HG03442 (cell line): ENCODE measurements around the gene CHMP4B.

ENCODE experiments used
- ATAC-seq: cut with Tn5 transposase; IDR thresholded peaks from one replicate; pipeline ENCODE4 v1.9.1; 2021; ENCODE audit warnings: mild to moderate bottlenecking, moderate library complexity; ENCODE audit not compliant: unreplicated experiment

Gene CHMP4B

DNA sequence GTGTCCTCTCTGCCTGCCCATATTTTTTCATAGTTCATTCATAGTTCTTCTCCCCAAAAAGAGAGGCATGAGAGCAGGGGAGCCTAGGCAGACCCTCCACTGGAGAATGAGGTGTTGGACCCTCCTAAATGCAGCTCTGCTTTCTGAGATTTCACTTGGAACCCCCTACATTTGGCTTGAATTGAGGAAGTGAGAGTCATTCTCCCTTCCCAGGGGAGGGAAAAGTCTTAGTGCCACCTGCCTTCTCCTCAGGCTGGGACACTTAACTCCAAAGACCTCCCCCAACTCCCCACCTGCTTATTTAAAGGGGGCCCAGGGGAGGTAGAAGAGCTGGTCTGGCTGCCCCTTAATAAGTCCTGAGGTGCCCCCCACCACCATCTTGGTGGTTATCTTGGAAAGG lies 78.2 kb downstream of the CHMP4B start:
- no peak for ATAC-seq

DNA sequence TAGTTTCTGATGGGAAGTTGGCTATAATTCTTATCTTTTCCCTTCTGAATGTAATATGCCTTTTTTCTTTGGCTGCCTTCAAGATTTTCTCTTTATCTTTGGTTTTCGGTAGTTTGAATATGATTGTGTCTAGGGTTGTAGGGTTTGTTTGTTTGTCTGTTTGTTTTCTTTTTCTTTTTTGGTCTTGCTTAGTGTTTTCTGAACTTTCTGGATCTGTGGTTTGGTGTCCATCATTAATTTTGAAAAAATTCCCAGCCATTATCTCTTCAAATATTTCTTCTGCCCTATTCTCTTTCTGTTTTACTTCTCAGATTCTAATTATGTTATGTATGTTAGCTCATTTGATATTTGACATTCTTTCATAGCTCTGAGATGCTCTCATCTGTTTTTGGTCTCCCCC lies 79.4 kb downstream of the CHMP4B start:
- no peak for ATAC-seq

DNA sequence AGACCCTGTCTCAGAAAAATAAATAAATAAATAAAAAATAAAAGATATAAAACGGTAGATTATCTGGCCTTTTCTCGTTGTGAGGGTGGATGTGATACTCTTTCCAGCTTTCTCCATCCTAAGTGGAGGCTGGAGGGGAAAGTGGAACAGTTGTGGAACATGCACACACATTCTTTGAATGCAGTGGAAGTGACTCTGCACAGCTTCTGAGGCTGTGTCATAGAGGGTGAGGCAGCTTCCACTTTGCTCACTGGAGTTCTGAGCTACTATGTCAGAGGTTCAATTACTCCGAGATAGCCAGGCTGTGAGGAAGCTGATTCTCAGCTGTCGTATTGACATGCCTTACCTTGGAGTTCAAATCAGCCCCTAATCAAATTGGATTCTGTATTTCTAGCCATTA lies 82.2 kb downstream of the CHMP4B start:
- no peak for ATAC-seq

DNA sequence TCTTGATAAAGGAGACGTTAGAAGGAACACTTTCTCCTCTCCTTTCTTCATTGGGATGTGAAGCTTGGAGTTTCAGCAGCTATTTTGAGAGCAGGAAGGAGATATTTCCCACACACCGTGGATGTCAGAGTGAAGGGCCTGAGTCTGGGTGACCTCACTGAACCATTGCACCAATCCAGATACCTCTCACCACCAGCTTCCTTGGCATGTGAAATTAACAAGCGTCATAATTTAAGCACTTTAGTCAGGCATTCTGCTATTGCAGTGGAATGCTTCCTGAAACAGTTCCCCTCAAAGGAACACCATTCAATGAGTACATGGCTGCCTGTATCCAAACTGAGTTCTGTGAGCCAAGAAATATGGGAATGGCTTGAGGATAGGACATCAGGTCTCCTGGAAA lies 83.7 kb downstream of the CHMP4B start:
- no peak for ATAC-seq

DNA sequence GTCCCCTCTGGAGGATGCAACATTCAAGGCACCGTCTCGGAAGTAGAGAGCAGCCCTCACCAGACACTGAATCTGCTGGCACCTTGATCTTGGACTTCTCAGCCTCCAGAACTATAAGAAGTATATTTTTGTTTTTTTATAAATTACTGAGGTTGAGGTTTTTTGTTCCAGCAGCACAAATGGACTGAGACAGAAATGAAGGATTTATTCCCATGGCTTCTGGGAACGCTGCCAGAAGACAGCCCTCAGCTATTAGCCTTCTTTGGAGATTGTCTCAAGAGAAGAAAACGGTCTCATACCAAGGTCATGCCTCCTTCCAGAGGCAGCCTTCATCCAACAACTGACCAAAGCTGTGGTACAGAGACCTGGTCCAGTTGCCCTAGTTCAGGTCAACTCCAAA lies 85.4 kb downstream of the CHMP4B start:
- ATAC-seq, result no peak

DNA sequence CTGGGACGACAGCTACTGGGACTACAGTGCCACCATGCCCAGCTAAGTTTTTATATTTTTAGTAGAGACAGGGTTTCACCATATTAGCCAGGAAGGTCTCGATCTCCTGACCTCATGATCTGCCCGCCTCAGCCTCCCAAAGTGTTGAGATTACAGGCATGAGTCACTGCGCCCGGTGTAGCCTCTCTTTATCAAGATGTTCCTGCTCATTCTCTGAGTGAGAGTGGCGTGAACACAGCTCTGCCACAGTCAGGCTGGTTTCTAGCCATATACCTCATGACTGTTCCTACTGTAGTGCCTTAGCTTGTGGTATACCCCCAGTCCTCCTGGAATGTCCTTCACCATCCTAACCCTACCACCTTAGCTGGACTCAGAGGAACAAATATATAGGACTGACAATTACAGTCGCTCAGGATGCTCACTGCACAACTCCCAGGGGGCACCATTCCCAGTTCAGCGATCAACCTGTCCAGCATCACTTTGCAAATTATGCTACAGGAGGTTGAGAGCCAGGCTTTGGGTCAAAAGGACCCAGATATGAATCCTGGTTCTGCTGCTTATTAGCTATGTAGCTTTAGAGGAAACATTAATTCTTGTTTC lies 86.3 kb downstream of the CHMP4B start:
- no peak for ATAC-seq

DNA sequence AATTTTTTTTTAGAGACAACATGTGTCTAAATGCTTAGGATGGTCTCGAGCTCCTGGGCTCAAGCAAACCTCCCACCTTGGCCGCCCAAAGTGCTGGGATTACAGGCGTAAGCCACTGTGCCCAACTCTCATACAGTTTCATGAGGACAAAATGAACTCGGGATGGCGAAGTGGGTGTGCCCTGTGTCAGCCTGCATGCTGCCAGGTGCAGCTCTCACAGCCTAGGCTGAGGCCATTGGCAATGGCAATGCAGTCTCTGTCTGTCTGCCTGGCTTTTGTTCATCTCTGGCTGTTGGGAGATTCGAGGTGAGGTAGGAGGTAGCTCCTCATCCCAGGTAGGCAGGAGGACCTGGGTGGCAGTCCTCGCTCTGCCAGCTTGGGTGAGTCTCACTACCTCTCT lies 88.0 kb downstream of the CHMP4B start:
- ATAC-seq, result no peak

DNA sequence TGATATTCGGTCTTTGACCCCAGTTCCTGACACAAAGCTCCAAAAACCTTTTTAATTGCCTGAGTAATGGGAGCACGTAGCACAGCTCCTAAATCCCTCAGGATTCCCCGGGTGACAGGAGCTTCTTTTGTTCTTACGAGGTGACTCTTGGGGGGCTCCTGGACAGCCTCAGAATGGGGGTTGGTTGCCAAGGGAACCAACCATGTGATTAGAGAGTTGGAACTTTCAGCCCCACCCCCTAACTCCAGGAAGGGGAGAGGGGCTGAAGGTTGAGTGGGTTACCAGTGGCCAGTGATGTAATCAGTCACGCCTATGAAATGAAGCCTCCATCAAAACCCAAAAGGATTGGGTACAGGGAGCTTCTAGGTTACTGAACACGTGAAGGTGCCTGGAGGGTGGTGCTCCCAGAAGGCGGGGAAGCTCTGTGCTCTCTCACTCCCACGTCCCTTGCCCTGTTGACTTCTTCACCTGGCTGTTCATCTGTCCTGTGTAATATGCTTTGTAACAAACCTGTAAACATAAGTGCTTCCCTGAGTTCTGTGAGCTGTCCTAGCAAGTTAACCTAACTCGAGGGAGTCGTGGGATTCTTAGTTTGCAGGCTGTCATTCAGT lies 89.5 kb downstream of the CHMP4B start:
- no peak for ATAC-seq

DNA sequence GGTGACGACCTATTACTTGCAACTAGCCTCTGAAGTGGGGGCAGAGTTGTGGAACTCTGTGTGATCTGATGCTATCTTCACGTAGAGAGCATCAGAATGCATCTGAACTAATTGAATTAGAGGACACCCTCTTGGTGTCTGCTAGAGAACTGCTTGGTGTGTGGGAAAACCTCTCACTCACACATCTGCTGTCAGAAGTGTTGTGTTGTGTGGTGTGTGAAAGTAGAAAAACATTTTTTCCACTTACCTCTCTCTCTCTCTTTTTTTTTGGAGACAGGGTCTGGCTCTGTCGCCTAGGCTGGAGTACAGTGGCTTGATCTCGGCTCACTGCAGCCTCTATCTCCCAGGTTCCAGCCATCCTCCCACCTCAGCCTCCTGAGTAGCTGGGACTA lies 90.0 kb downstream of the CHMP4B start:
- no peak for ATAC-seq

DNA sequence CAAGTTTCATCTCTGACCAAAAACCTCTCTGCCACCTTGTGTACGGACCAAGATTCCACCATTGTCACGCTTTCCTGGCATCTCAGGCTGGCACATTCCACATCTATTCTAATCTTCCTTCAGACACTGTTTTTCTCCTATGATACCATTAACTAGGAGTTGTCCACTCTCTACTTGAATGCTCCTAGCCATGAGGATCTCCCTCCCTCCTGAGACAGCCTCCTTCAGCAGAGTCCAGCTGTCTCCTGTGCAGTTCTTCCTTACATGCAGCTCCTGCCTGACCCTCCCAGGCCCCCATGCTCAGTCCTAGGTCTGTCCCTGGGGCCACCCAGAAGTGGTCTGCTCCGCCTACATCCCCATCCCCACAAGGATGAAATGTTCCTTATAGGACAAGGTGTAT lies 90.9 kb downstream of the CHMP4B start:
- no peak for ATAC-seq
